Activated CD4-positive, CD25-positive, alpha-beta regulatory T cell (primary cell): ENCODE results near the gene NELFA.

Source experiments
- DNase-seq, 4 experiments: peaks; one replicate each; lab custom pipeline; 2025; lab: John Stamatoyannopoulos, UW

Gene NELFA

DNA sequence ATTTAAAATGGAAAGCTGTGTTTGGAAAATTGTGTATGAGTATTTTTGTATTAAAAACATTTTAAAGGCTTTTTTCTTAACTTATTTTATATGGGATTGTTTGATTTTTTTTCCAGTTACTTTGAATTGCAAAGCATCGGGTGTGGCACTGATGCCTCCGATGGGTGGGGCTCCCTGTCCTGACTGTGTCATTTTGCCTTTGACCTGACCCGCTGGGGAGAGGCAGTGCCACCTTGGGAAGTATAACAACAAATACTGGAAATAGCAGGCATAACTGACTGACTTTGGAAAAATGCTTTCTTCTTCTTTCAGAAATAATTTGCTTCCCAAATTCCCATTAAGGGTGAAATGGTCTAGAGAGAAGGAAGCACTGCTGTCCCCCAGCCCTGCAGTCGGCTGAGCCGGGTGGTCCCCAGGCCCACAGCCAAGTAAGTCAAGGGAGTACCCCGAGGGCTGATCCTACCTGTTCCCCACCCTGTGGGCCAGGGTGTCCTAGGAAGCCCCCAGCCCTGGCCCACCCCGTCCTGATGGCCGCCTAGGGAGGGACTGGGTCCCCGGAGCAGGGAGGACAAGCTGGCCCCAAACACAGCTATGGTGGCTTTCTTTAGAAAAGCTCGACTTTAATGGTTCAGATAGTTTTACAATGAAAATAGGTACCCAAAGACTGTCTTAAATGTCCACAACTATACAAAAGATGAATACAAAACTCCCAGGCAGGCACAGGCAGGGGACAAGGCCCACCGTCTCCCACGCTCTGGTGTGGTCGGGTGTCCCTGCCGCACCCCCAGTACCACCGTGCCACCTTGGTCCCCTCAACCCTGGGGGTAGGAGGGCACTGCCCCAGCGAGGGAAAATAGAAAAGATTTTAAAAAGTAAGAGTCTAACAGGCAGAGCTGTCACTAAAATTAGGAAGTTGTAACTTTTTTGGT lies 26.4 kb downstream of the NELFA start:
- no peak for DNase-seq

DNA sequence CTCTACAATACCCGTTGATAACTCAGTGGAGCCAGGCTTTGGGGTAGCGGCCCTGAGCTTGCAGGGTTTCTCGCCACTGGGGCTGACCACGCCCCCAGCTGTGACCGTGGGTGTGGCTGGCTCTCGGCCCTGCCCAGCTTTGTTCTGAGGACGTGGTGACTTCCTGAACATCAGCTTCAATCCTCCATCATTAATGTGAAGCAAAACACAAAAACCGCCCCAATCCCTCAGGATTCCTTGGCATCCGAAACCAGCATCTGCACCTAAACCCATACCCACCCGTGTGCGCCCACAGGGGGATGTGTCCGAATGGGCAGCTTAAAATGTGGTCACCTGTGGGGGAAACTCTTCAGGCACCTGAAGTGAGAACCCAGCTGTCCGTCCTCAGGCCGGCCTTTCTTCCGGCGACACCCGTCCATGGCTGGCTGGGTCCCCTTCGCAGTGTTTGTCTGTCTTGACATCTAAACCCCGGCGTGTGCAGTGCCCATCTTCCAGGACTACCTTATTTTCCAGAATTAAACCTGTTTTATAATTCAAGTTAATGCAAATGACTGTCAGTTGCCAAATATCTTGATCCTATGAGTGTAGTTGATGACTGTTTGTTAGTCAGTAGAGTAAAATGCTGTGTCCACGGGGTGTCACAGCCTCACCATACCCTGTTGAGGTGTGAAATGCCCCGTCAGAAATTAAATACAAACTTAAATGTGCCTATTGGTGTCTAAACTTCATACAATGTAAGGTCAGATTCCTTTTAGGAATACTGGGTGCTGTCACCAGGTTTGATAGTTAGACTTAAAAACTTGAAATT lies 27.3 kb downstream of the NELFA start:
- DNase-seq: no peak

DNA sequence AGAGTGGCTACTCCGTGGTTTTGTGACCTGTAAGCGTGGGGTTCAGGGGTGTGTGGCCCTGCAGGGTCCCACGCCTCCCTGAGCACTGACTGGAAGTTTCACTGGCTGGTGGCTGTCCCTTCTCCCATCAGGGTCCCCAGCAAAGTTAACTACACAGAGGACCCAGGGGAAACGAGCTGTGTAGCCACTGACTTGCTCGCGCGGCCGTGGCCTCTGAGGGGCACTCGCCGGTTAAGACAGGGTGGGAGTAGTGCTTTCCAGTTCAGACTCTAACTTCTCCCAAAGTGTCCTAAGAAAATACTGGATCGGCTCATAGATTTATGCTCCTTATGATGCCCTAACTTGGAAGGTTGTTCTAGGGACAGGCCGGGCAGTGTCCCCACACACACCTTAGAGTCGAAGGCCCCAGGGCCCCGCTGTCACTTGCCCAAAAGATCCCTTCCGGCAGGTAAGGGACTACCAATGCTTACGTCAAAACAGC lies 28.2 kb downstream of the NELFA start:
- no peak for DNase-seq

DNA sequence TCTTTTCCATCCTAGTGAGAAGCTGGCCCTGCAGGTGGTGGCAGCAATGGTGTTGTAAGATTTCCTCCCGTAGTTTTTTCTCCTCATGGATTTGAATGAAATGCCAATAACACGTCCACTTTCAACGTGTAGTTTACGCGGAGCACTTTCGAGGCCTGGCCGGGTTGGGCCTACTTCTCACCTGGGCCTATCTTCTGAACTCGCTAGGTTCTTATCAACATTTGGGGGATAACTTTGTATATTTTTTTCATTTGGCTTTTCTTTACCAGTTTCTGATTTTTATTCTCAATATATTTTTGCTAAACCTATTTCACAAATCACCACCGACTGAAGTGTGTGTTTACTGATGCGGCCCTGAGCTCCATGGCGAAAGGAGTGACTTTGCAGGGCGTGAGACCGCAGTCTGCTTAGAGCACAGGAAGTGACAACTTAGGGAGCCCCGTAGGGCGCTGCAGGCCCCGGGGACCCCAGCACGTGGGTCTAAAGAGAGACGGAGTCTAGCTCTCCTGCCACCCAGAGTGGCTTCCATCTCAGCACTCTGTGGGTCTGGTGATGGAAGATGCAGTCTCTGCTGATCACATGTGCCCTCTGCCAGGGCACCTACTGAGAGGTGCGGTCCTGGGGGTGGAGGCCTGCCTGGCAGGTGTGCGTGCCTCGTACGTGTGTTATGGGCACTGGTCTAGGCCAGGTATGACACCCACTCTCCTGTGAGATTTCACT lies 29.1 kb downstream of the NELFA start:
- DNase-seq: no peak

DNA sequence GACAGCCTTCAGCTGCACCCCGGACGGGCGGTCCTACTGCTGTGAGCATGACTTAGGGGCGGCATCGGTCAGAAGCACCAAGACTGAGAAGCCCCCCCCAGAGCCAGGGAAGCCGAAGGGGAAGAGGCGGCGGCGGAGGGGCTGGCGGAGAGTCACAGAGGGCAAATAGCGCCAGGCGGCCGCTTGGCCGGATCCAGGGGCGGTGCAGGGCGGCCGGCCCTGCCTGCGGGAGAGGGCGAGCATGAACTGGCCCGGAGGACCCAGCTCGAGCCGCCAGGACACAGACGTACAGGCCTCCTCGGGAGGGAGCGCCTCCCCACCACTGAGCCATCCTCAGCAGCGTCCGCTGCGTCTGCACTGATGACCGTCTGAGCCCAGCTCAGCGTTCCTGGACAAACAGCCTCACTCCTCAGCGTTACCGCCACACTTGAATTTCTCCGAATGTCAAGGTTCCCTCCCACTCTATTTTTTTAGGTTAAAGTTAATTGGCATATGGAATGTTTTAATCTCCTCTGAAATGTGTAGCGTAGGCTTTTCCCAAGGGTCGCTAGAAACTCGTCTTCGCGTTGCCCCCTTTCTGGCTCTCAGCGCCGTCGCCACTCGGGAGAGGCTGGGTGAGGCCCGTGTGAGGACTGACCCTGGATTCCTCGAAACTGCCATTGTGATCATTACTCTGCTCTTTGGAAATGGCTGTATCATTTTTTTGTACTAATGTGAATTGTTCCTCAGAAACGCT lies 29.9 kb downstream of the NELFA start:
- no peak for DNase-seq

DNA sequence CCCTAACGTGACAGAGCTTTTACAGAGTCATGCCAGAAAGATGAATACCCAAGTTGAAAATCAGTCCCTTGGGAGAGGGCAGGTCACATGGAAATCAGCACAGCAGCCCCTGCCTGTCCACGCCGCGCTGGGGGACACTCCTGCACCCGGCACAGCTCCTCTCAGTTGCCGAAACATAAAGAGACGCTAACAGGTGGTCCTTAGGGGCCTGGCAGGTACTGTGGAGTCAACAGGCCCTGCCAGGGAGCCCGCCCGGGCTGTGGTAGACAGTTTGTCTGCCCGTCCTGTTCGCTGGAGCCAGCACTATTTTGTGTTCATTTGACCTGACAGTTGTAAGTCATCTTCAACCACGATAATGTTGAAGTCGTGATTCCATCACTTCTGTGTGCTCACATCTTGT lies 30.5 kb downstream of the NELFA start:
- DNase-seq: no peak

DNA sequence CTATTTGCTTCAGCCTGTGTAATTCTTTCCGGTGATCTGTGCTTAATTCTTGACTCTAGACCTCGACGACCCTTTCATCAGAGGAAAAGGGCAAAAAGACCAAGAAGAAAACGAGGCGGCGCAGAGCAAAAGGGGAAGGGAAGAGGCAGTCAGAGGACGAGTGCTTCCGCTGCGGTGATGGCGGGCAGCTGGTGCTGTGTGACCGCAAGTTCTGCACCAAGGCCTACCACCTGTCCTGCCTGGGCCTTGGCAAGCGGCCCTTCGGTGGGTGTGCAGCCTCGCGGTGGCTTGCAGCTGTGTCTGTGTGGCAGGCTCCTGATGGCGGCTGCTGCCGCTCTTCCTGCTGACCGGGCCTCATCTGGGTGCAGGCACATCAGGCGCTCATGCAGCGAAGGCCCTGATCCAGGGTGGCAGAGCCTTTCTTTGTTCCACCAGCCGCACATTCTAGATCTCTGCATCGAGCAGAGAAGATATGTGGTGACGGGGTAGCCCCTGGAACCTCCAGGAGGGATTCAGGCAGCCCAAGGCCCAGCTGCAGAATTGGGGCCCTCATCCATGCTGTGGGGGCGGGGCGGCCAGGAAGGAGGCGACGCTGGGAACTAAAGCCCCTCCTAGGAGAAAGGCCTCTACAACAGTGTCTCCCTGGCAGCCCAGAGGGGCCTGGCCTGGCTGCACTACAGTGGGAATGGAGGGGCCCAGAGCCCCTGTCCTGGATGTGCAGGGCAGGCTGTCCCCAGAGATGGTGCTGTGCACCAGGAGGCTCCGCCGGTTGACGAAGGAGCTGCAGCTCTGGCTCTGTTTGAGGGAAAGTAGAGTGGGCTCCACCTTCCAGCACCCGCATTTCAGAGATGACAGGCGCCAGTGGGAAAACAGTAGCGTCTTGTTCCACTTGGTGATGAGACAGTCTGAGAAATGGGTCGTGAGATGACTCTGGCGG lies 32.1 kb downstream of the NELFA start:
- DNase-seq: no peak

DNA sequence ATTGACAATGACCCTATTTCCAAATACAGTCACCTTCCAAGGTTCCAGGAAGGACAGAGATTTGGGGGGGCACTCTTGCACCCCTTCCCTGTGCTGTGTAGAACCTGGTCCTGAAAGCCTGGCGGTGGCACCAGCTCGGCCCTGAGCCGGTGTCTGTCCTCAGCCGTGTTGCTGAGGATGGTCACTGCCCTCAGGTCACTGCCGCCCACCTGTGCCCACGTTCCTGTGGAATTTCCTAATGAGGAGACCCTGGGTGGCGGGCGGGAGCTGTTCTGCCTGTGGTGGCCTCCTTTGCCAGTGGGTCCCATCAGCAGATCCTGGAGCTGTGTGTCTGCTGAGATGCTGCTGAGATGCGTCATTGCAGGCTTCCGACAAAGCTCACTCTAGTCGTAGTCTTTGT lies 32.9 kb downstream of the NELFA start:
- no peak for DNase-seq

DNA sequence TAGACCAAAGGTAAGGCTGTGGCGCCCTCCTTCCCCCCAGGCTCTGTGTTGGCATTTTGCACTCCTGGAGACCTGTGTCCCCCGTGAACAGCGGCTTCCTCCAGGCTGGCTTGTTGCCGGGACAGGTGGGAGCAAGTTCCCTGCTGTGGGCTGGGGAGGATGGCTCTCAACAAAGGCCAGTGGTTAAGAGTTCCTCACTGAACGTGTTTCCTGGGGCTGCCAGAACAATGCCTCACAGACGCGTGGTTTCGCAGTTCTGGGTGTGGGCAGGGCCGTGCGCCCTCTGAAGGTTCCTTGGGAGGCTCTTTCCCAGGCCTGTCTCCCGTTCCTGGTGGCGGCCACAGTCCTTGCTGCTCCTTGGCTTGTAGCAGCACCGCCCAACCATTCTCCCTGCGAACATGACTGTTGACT lies 33.4 kb downstream of the NELFA start:
- no peak for DNase-seq

DNA sequence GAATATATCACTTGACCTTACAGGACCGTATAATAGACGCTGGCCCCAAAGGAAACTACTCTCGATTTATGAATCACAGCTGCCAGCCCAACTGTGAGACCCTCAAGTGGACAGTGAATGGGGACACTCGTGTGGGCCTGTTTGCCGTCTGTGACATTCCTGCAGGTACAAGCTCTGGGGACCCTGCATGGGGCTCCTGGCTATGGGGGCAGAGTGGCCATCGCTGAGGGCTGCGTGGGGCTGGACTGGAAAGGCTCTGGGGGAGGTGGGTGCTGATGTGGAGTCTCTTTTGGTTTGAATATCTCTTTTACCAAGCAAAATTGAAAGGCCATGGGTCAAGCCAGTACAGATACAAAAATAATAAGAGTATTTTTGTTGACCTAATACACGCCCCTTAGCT lies 33.9 kb downstream of the NELFA start:
- DNase-seq: no peak

DNA sequence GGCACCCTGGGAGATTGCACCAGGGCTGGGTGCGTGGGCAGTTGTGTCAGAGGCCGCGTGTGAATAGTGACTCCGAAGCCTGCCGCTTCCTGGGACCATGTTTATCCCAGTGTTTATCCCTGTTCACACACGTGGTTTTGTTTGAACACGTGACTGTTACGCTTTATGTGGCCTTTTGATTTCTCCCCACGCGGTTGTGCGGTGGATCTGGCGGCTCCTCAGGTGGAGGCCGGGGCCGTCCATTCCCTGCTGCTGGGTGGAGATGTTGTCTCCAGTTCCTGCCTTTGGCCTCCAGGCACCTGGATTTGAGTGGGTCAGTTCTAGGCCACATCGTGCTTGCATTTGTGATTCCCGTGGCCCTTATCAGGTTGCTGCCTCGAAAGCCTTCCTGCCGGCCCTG lies 35.1 kb downstream of the NELFA start:
- no peak for DNase-seq

DNA sequence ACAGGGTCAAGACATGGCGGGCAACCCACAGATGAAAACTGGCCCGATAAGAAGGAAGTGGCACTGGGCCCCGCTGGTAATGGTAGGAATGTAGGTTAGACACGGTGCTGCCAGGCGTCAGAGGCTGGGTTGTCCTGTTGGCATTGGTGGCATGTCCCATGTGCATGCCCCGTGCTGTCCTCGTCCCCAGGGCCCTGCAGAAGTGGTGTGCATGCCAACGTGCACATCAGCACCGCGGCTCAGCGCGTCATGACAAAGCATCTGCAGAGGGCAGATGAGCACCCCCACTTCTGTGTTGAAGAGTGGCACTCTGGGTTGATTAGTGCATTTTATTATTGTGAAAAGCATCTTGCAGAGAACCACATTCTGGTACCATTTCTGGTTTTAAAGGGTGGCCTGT lies 35.6 kb downstream of the NELFA start:
- DNase-seq: no peak

DNA sequence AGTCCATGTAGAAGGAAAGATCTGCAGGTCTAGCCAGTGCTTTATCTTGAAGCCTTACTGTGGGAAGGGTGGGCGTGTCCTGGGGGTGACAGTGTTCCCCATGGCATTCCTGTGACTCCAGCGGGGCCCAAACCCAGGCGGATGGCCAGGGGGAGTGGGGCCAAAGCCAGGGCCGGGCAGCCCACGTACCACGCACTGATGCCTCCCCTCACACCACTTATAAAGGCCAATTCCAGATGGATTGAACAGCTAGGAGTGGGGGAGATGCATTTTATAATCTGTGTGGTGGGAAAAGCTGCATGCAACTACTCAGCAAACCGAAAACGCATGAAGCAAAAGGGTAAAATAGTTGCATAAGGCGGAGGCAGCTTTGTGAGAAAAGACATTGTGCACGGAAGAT lies 36.4 kb downstream of the NELFA start:
- DNase-seq: no peak

DNA sequence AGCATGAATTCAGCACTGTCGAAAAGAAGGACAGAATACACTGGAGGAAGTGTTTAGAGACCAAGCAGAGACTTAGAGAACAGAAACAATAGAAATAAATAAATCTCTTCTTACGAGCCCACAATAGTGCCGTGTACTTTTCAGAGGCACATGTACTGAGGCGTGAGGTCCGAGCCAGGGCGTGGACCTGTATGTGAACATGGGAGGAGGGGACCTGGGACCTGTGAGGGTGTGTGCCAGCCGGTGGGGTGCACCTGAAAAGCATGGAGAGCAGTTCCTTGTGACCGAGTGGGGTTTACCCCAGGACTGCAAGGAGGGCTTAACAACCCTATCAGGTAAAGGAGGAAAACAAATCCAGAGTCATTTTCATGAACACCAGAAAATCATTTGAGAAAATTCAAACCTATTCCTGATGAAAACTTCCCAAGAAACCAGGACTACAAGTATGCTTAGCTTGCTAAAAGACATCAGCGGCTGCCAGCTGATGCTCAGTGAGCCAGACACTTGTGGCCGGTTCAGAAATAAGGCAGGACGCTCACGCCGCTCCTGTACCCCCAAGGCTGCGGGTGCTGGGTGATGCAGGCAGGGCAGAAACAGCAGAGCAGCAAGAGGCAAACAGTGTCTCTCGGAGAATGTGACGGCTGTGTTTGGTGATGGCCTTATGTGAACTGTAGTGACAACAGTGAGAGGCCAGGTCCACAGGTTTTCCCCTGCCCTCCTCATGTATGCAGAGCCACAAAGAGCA lies 37.1 kb downstream of the NELFA start:
- DNase-seq: no peak

DNA sequence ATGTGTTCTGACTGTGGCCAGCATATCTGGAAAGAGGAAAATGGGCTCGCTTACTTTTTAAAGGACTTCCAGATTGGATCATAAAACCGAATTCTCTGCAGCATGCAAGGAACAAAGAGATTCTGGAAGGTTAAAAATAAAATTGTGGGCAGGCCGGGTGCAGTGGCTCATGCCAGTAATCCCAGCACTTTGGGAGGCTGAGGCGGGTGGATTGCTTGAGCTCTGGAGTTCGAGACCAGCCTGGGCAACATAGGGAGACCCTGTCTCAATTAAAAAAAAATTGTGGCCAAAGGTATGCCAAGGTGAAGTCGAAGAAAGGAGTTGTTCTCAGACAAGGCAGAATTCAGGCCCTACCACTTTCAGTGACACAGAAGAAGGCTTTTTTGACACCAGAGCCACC lies 37.8 kb downstream of the NELFA start:
- no peak for DNase-seq

DNA sequence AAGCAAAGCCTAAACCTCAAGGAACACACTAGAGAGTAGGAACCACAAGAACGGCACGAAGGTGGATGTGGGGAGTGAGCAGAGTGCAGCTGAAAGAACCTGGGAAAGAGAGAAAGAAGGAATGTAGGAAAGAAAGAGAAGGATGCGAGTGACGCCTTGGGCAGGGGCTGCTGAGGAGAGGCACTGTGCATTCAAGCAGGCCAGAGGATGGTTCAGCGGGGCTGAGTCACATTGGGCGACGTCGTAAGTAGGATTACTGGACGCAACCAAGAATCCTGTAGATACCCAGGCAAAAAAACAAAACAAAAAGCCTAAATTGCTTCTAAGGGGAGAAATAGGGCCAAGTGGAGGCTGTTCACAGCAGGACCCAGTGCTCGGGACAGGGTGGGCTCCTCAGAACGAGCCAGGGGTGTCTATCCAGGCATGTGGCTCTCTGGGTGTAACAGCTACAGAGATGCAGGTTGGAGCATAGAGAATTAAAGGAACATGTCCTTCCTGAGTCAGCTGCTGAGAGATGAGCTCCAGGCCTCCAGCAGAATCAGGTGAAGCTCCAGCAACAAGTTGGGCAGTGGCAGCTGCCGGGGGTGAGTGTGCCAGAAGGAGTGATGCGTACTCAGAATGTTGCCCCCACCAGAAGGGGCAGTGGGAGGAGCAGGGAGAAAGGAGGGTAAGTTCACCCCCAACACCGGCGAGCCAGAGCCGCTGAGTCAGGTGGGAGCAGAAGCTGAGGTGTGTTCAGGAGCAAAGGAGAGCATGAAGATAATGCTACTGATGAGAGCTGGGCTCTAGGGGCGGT lies 38.6 kb downstream of the NELFA start:
- no peak for DNase-seq

DNA sequence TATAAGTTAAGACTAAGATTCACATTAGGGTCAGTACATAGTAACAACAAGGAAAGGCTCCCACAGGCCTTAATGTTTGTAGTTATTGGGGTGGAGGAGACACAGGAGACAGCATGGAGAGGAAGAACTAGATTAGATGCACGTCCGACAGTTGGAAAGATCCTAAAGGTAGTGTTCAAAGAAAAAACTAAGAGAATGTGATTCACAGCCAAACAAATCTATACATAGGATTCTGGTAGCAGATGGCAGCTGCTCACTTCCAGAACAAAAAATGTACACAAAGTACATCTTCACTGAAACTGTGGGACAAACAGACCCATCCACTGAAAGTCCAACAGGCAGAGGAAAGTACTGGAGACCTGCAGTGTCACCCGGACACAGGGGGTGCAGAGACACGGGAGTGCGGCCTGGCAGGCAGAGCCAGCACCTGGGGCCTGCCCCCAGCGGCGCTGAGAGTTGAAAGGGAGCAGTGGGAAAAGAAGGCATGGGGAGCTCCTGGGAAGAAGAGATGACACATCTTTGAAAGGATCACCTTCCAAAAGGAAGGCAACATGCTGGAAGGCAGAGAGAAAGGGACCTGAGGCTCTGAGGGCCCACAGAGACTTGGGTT lies 40.0 kb downstream of the NELFA start:
- DNase-seq: no peak

DNA sequence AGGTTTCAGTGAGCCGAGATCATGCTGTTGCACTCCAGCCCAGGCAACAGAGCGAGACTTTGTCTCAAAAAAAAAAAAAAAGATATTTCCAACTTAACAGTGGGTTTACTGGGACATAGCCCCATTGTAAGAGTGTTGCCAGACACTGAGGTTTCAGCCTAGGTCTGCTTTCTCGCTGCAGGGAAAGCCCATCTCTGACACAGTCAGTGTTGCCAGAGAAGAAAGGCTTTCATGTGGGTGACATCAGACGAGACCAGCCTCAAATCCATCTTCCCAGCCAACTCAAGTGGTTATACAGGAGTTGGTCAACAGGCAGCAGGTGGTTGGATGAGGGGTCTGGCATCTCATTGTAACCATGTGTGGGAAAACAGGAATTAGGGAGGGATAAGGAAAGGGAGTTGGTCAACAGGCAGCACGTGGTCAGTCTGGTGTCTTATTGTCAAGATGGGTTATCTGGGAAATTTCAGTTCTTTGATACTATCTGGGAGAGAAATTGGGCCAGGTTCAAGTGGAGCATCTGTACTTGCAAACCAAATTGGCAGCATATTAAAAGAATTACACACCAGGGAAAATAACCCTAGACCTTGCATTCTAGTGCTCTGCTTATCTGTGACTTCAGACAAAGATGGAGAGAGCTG lies 41.1 kb downstream of the NELFA start:
- DNase-seq: no peak
